Endothelial cell of umbilical vein (primary cell): ENCODE data around the gene ASCL1. TPM values are rescaled to one million over a fixed set of nuclear protein-coding genes. Genes with fewer than 3 reads are reported as not detected.

ENCODE experiments used
- BruUV-seq: library from RNA; stranded (reverse); fragments of 400-500 nt; replicated peaks from 2 replicates; lab custom pipeline; 2021; lab: Mats Ljungman, UMichigan
- CTCF ChIA-PET: fragments of 300-600, 350-600 bp; sonication (Branson Sonifier 250); formaldehyde crosslinking; loops from one replicate; lab custom pipeline; 2021; ENCODE audit warnings: antibody characterized with exemption, inconsistent platforms; lab: Charles Lee
- POLR2A ChIA-PET: fragments of 300-600, 350-600 bp; sonication (Branson Sonifier 250); formaldehyde crosslinking; loops from one replicate; lab custom pipeline; 2021; ENCODE audit warnings: antibody characterized with exemption, inconsistent platforms; lab: Charles Lee
- DNase-seq: peaks from one replicate; pipeline ENCODE4 v3.0.0-alpha.2; 2011; ENCODE audit warnings: low read depth, low spot score
- FAIRE-seq: peaks from 2 replicates; lab custom pipeline; 2011; peaks lifted over from hg19 to GRCh38; lab: Jason Lieb, UNC
- H2AFZ ChIP-seq: 2 replicates; pipeline ENCODE4 v1.6.0; 2012; ENCODE audit warnings: low read depth, low read length, control low read depth, inconsistent platforms
- H3K27ac ChIP-seq: 2 replicates; pipeline ENCODE4 v1.5.1; 2011; ENCODE audit warnings: low read depth, mild to moderate bottlenecking, control low read depth, low read length, moderate library complexity; ENCODE audit not compliant: insufficient read depth
- H3K27me3 ChIP-seq, 2 experiments: 2 replicates each; pipeline versions ENCODE4 v1.6.0 to v1.6.1; 2011; ENCODE audit warnings: low read length in 2 of 2, mixed read lengths in 1 of 2; ENCODE audit not compliant: control insufficient read depth in 2 of 2, insufficient read depth in 2 of 2
- H3K36me3 ChIP-seq, 2 experiments: 2 replicates in 1 of 2; 3 replicates in 1 of 2; pipeline ENCODE4 v1.5.1; 2011; ENCODE audit warnings: low read length in 2 of 2, mild to moderate bottlenecking in 1 of 2, moderate library complexity in 1 of 2; ENCODE audit not compliant: control insufficient read depth in 2 of 2, insufficient read depth in 2 of 2; ENCODE audit errors: extremely low read depth in 1 of 2
- H3K4me1 ChIP-seq: 3 replicates; pipeline ENCODE4 v1.5.1; 2011; ENCODE audit warnings: mild to moderate bottlenecking, low read length; ENCODE audit not compliant: control insufficient read depth, insufficient read depth; ENCODE audit errors: extremely low read depth
- H3K4me2 ChIP-seq: 2 replicates; pipeline ENCODE4 v1.6.1; 2011; ENCODE audit warnings: low read length, control low read depth, mixed read lengths; ENCODE audit not compliant: insufficient read depth
- H3K4me3 ChIP-seq, 3 experiments: fragments of 200-600 bp in 1 of 3; sonication (generic), shearing (Covaris generic) in 1 of 3; replicated peaks in 1 of 3; 2 replicates each; pipeline ENCODE4 v1.5.1; 2011 to 2016; ENCODE audit warnings: control low read depth in 3 of 3, low read length in 3 of 3, mild to moderate bottlenecking in 2 of 3, inconsistent platforms in 1 of 3, low read depth in 1 of 3, moderate library complexity in 1 of 3; ENCODE audit not compliant: insufficient read depth in 1 of 3
- H3K79me2 ChIP-seq: 2 replicates; pipeline ENCODE4 v1.6.0; 2012; ENCODE audit warnings: low read length, inconsistent platforms; ENCODE audit not compliant: control insufficient read depth, insufficient read depth
- H3K9ac ChIP-seq: replicated peaks from 2 replicates; pipeline ENCODE3; 2011; ENCODE audit warnings: low read length, control low read depth; ENCODE audit not compliant: insufficient read depth; ENCODE audit errors: extremely low read depth
- H3K9me1 ChIP-seq: replicated peaks from 3 replicates; pipeline ENCODE4 v1.6.0; 2011; ENCODE audit warnings: mild to moderate bottlenecking, low read length; ENCODE audit not compliant: control insufficient read depth, insufficient read depth; ENCODE audit errors: extremely low read depth
- H3K9me3 ChIP-seq: replicated peaks from 2 replicates; pipeline ENCODE4 v1.5.1; 2012; ENCODE audit warnings: low read length, inconsistent platforms; ENCODE audit not compliant: control insufficient read depth, insufficient read depth
- H4K20me1 ChIP-seq: replicated peaks from 2 replicates; pipeline ENCODE3; 2011; ENCODE audit warnings: mild to moderate bottlenecking, low read length; ENCODE audit not compliant: control insufficient read depth, insufficient read depth; ENCODE audit errors: extremely low read depth
- CTCF ChIP-seq, 2 donors: IDR thresholded peaks; 1 replicate in 1 of 2; 2 replicates in 1 of 2; pipeline ENCODE4 v1.5.1; 2011; ENCODE audit warnings: low read length in 2 of 2, mild to moderate bottlenecking in 2 of 2, moderate library complexity in 2 of 2, control low read depth in 1 of 2, inconsistent platforms in 1 of 2, low read depth in 1 of 2; ENCODE audit not compliant: insufficient read depth in 1 of 2; ENCODE audit errors: extremely low read depth in 1 of 2
- EZH2 ChIP-seq: IDR thresholded peaks from 2 replicates; pipeline ENCODE4 v1.6.1; 2012; ENCODE audit warnings: borderline replicate concordance, low read depth, mild to moderate bottlenecking, moderate library complexity, low read length, inconsistent platforms; ENCODE audit not compliant: severe bottlenecking
- FOS ChIP-seq: IDR thresholded peaks from 2 replicates; pipeline ENCODE4 v1.6.1; 2011; ENCODE audit warnings: mild to moderate bottlenecking, low read length, moderate library complexity, borderline replicate concordance; ENCODE audit not compliant: insufficient read depth
- GATA2 ChIP-seq: IDR thresholded peaks from 2 replicates; pipeline ENCODE4 v1.7.0; 2011; ENCODE audit warnings: low read depth, mild to moderate bottlenecking, moderate library complexity, mixed read lengths, low read length; ENCODE audit not compliant: insufficient read length, insufficient read depth
- JUN ChIP-seq: IDR thresholded peaks from 2 replicates; pipeline ENCODE4 v1.6.1; 2011; ENCODE audit warnings: borderline replicate concordance, low read depth; ENCODE audit not compliant: insufficient read length, insufficient read depth
- MAX ChIP-seq: IDR thresholded peaks from 2 replicates; pipeline ENCODE4 v1.6.1; 2011; ENCODE audit not compliant: insufficient read depth, insufficient read length
- MYC ChIP-seq: IDR thresholded peaks from one replicate; pipeline ENCODE4 v1.6.1; 2011; ENCODE audit warnings: mild to moderate bottlenecking, low read depth, low read length
- POLR2A ChIP-seq: IDR thresholded peaks from 2 replicates; pipeline ENCODE4 v1.6.1; 2012; ENCODE audit warnings: low read depth, mild to moderate bottlenecking, control low read depth, low read length
- POLR2AphosphoS5 ChIP-seq: IDR thresholded peaks from 2 replicates; pipeline ENCODE4 v1.6.1; 2012; ENCODE audit warnings: low read depth, mild to moderate bottlenecking, control low read depth, low read length, moderate library complexity; ENCODE audit not compliant: insufficient read depth
- dilution Hi-C: fragments of 300-500 bp; cut with MboI; formaldehyde crosslinking; loops from one replicate; pipeline ENCODE4 v1.15.0; 2019; ENCODE audit warnings: low sequenced_read_pairs; ENCODE audit not compliant: extremely low pct_ligation_motif_present
- intact Hi-C: fragments of 100-400 bp; cut with micrococcal nuclease; formaldehyde crosslinking; loops from one replicate; pipeline ENCODE4 v1.10.0; 2022
- polyA plus RNA-seq, 4 experiments: library from polyadenylated mRNA; depleted of rRNA in 3 of 4; stranded (reverse) in 3 of 4; unstranded in 1 of 4; fragments of >200 nt; gene quantifications; 2 replicates each; pipeline versions ENCODE4 v1.2.1 to v1.2.3, GENCODE V29; 2011 to 2012; ENCODE audit warnings: missing spikeins in 1 of 4
- total RNA-seq: library from RNA; stranded (reverse); gene quantifications from 2 replicates; pipeline ENCODE4 v1.2.3, GENCODE V29; 2021

ASCL1 gene
- total and polyA plus RNA-seq, 2 donors (not counting 3 experiments of a cell fraction or from before 2014, with no cell fraction given): not detected

- Histone ChIP-seq H3K27ac (no peak overlapping the region), H2AFZ (no peak overlapping the region), H3K9ac (no peak overlapping the region), H4K20me1 (no peaks in the 10 kb centered on the region), H3K4me1 (no peaks in the 10 kb centered on the region), H3K9me3 (peaks cover 4% of the 10 kb centered on the region), H3K9me1 (no peaks in the 10 kb centered on the region), H3K79me2 (no peaks in the 10 kb centered on the region), H3K27me3 (no peaks in the 10 kb centered on the region), H3K4me3 (no peak overlapping the region), H3K4me2 (no peak overlapping the region), H3K36me3 (no peaks in the 10 kb centered on the region)
- ChIA-PET CTCF (no interaction called here), POLR2A (no interaction called here)
- intact Hi-C loops: no loop called here
- dilution Hi-C loops: no loop called here
- FAIRE-seq: no peak
- BruUV-seq: no TSS peak
- DNase-seq: no peak
- TF ChIP-seq MYC (no peak), GATA2 (no peak), EZH2 (no peak), MAX (no peak), CTCF (IDR thresholded peaks at IDR 0.05; ENCODE audit: extremely low read depth in 1 of 2, insufficient read depth in 1 of 2, low read depth in 1 of 2, low read length in 2 of 2) (no peak), FOS (no peak), POLR2A (no peak), JUN (no peak), POLR2AphosphoS5 (no peak)
Observed at GRCh38 chr12:102920271-102920670, 37.2 kb upstream of the ASCL1 start.
